ENCODE results near the gene CAMTA1. TPM values are rescaled to one million over a fixed set of nuclear protein-coding genes. Genes with fewer than 3 reads are reported as not detected.

The CAMTA1 gene
- total RNA-seq, 2 experiments from 2014 or later, result 43.9 to 73.3 TPM

- DNase-seq (ENCODE audit: low spot score), result no peak
- no peaks in the 10 kb centered on the region for H3K4me1 ChIP-seq (ENCODE audit: insufficient read depth, low read length, poor library complexity, severe bottlenecking)
- no peaks in the 10 kb centered on the region for H3K9me2 ChIP-seq (ENCODE audit: insufficient read depth, low read length)
- H3K9me3 ChIP-seq (ENCODE audit: low read length), result no peaks in the 10 kb centered on the region
- TF ChIP-seq CTCF (conservative IDR thresholded peaks at IDR 0.05; ENCODE audit: low read length) (no peak), EZH2phosphoT487 (IDR thresholded peaks at IDR 0.05; ENCODE audit: borderline replicate concordance, low read depth, low read length) (no peak)
- no peaks in the 10 kb centered on the region for H3K79me2 ChIP-seq (ENCODE audit: insufficient read depth, low read depth, low read length)
- ChIA-PET POLR2A (no interaction called here), CTCF (ENCODE audit: unreplicated experiment) (interaction anchor here (0.6 kb wide), 1 partner anchor 349 kb away, joined by 4 read pairs; no protein-coding TSS in a partner anchor)
- intact Hi-C loops (cut with micrococcal nuclease; ENCODE audit: unreplicated experiment), result no loop called here
- H3K27ac ChIP-seq (ENCODE audit: low read depth, low read length, poor library complexity, severe bottlenecking), result no peak overlapping the region
- H2AFZ ChIP-seq (ENCODE audit: low read length), result no peak overlapping the region
- no peaks in the 10 kb centered on the region for H3K36me3 ChIP-seq (ENCODE audit: insufficient read depth, low read length)
- no peaks in the 10 kb centered on the region for H4K20me1 ChIP-seq (ENCODE audit: insufficient read depth, low read length)
- no peak overlapping the region for H3K4me3 ChIP-seq (ENCODE audit: low read depth, low read length, poor library complexity, severe bottlenecking)
- no peak overlapping the region for H3K4me2 ChIP-seq (ENCODE audit: low read length)
- BruUV-seq (replicated peaks), result no TSS peak
Observed at GRCh38 chr1:7068552-7068951, 283.3 kb downstream of the CAMTA1 start.

- Histone ChIP-seq H2AFZ (ENCODE audit: low read length) (no peak overlapping the region), H3K79me2 (ENCODE audit: insufficient read depth, low read depth, low read length) (no peaks in the 10 kb centered on the region), H3K27ac (ENCODE audit: low read depth, low read length, poor library complexity, severe bottlenecking) (no peak overlapping the region), H3K9me2 (ENCODE audit: insufficient read depth, low read length) (no peaks in the 10 kb centered on the region), H3K4me2 (ENCODE audit: low read length) (no peak overlapping the region), H4K20me1 (ENCODE audit: insufficient read depth, low read length) (no peaks in the 10 kb centered on the region), H3K36me3 (ENCODE audit: insufficient read depth, low read length) (no peaks in the 10 kb centered on the region), H3K4me1 (ENCODE audit: insufficient read depth, low read length, poor library complexity, severe bottlenecking) (no peaks in the 10 kb centered on the region), H3K4me3 (ENCODE audit: low read depth, low read length, poor library complexity, severe bottlenecking) (no peak overlapping the region), H3K9me3 (ENCODE audit: low read length) (no peaks in the 10 kb centered on the region)
- ChIA-PET CTCF (ENCODE audit: unreplicated experiment) (no interaction called here), POLR2A (no interaction called here)
- no TSS peak for BruUV-seq (replicated peaks)
- intact Hi-C loops (cut with micrococcal nuclease; ENCODE audit: unreplicated experiment), result loop anchor here (1.0 kb wide), 1 partner anchor 350 kb away; no protein-coding TSS in a partner anchor
- no peak for TF ChIP-seq CTCF (conservative IDR thresholded peaks at IDR 0.05; ENCODE audit: low read length)
- TF ChIP-seq EZH2phosphoT487 (IDR thresholded peaks at IDR 0.05; ENCODE audit: borderline replicate concordance, low read depth, low read length), result no peak
- DNase-seq (ENCODE audit: low spot score), result no peak
Observed at GRCh38 chr1:7069931-7070330, 284.7 kb downstream of the CAMTA1 start.

DNA sequence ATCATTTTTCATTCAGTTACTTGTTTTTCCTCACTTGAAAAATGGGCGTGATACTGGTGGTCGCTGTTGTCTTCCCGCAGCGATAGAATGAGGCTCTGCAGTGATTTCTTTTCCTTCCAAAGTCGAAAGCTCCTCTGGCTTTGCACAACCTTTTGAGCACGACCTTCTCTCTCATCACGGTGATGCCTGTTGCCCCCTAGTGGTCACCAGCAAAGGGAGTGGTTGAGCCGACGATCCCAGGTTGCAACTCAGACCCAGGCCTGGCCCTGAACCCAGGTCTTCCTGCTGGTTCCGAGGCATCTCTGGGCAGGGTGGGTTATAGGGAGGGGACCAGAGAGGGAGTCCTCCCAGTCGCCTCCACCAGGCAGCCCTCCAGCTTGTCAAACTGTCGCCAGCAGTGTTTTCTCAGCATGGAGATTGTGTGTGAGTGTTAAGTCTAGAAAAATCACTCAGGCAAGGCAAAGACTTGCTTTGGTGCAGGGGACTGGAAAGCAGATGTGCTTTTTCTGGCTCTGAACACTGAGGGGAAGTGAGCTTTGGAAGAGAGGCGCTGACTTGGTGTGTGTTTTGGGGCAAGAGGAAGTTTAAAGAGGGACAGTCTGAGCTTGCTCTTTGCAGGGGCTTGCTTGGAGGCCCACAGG lies 285.3 kb downstream of the CAMTA1 start:
- Histone ChIP-seq H3K4me3 (ENCODE audit: low read depth, low read length, poor library complexity, severe bottlenecking) (no peak overlapping the region), H3K4me2 (ENCODE audit: low read length) (no peak overlapping the region), H4K20me1 (ENCODE audit: insufficient read depth, low read length) (no peaks in the 10 kb centered on the region), H3K9me3 (ENCODE audit: low read length) (no peaks in the 10 kb centered on the region), H3K36me3 (ENCODE audit: insufficient read depth, low read length) (no peaks in the 10 kb centered on the region), H2AFZ (ENCODE audit: low read length) (no peak overlapping the region), H3K27ac (ENCODE audit: low read depth, low read length, poor library complexity, severe bottlenecking) (no peak overlapping the region), H3K9me2 (ENCODE audit: insufficient read depth, low read length) (no peaks in the 10 kb centered on the region), H3K4me1 (ENCODE audit: insufficient read depth, low read length, poor library complexity, severe bottlenecking) (no peaks in the 10 kb centered on the region), H3K79me2 (ENCODE audit: insufficient read depth, low read depth, low read length) (no peaks in the 10 kb centered on the region)
- CTCF ChIA-PET (ENCODE audit: unreplicated experiment), result no interaction called here
- intact Hi-C loops (cut with micrococcal nuclease; ENCODE audit: unreplicated experiment), result loop anchor here (1.0 kb wide), 1 partner anchor 350 kb away; no protein-coding TSS in a partner anchor
- POLR2A ChIA-PET, result no interaction called here
- TF ChIP-seq CTCF (conservative IDR thresholded peaks at IDR 0.05; ENCODE audit: low read length) (peak; percentile 91), EZH2phosphoT487 (IDR thresholded peaks at IDR 0.05; ENCODE audit: borderline replicate concordance, low read depth, low read length) (no peak)
- peak; percentile 56 for DNase-seq (ENCODE audit: low spot score)
- BruUV-seq (replicated peaks), result no TSS peak
